ENCODE results near the gene PAPSS1.

PAPSS1 gene

DNA sequence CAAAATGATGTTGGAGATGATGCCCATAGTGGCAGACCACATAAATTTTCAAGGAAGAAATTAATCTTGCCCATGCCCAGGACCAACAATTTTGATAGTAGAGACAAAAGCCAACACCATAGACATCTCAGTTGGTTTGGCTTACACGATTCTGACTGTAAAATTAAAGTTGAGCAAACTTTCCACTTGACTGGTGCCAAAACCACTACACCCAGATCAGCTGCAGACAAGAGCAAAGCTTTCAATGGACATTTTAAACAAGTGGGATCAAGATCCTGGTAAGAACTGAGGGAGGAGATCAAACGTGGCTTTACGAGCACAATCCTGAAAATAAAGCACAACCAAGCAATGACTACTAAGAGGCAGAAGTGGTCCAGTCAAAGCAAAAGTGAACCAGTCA is 90.7 kb downstream of the PAPSS1 start:
- DNase-seq (ENCODE audit: low spot score) = no peak

DNA sequence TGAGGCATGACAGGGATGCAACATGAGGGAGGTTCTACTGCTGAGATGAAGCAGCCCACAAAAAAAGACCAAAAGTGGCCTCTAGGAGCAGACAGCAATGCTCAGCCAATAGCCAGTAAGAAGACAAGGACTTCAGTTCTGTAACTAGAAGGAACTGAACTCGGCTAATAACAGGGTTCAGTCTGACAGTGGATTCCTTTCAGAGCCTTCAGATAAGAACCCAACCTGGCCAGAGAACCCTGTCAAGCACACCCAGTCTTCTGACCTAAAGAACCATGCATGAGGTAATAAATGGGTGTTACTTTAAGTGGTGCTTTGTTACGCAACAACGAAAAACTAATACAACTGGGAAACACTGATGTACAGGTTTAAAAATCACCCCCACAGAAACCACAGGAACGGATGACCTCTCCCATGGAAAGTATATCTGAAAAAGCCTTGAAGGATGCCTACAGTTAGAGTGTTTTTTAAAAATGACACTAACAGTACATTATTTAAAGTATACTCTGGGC is 94.6 kb downstream of the PAPSS1 start:
- no peak for DNase-seq (ENCODE audit: low spot score)

DNA sequence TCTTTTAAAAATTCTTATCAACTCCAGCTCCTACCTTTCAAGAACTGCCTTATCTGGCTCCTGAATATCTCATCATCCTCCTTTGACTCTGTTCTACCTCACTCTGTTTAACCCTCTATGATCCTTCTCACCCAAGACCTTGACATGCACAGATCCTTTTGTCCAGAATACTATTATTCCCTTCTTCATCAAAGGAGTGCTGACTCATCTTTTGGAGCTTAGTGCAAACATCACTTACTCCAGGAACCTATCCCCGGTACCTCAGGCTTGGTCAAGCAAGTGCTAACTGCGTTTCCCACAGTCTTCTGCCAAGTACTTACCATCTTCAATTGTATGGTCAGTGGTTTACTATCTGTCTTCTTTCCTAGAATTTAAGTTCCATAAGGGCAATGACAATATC is 96.0 kb downstream of the PAPSS1 start:
- no peak for DNase-seq (ENCODE audit: low spot score)

DNA sequence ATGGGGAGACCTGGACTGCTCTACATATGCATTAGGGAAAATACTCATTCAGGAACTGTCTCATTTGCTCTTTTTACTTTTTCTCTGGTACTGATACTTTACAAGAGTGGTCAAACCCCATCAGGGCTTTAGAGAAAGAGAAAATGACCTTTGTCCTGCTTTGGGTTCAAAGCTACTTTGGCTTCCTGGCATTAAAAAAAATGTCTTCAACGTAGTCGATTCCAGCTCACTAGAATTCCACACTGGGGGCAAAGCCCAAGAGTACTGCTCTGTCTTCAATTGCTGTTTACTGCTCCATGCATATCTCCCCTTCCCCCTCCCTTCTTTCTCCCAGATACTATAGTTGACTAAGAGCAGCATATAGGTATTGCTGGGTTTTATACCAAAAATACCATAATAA is 98.0 kb downstream of the PAPSS1 start:
- DNase-seq (ENCODE audit: low spot score) = no peak

DNA sequence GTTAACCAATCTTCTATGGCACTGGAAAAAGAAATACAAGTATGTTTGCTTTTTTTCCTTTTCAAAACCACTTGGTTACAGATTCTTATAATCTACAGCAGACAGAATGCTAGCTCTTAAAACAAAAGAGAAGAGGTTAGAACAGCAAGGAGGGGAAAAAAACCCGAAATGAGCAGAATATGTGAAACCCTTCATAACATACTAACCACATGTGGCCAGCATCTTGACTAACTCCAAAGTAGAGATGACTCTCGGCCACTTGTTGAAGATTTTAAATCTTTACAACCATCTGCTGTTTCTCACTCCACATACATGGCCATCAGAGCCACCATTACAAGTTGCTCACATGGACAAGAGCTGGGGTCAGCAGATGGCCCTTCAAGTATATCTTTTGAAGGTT is 100.3 kb downstream of the PAPSS1 start:
- no peak for DNase-seq (ENCODE audit: low spot score)

DNA sequence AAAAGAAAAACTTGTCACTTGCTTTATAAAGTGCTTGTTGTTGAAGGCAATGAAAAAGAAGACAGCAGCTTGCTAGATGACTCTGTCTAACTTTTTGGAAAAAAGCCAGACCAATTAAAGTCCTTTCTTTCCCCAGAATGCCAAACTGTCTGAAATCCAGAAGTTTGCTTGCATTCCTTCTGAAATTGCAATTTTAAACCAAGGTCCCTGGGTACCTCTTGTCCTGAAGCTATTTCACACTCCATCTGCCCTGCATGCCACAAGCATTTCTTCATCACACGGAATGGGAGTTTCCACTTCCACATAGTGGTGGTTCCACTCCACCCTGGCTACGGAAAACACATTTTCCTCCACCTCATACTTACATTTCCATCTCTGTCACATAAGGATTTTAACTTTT is 101.0 kb downstream of the PAPSS1 start:
- DNase-seq (ENCODE audit: low spot score) = peak; percentile 78

DNA sequence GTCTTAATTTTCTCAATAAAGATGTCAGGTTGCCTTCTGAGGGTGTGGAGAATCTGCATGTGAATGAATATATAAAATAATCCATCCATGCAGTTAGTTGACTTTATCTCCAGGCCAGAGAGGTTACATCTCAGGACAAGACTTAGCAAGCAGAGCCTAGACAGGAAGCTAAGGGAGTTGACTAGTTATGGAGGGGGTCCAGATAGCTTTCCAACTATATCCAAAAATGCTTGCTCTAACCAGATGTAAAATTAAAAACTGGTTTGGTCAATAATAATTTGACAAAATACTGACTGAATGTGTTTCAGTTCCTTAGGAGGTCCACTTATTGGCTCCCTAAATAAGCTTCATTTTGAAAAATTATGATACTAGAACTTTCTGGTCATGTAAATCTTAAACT is 101.4 kb downstream of the PAPSS1 start:
- DNase-seq (ENCODE audit: low spot score) = no peak

DNA sequence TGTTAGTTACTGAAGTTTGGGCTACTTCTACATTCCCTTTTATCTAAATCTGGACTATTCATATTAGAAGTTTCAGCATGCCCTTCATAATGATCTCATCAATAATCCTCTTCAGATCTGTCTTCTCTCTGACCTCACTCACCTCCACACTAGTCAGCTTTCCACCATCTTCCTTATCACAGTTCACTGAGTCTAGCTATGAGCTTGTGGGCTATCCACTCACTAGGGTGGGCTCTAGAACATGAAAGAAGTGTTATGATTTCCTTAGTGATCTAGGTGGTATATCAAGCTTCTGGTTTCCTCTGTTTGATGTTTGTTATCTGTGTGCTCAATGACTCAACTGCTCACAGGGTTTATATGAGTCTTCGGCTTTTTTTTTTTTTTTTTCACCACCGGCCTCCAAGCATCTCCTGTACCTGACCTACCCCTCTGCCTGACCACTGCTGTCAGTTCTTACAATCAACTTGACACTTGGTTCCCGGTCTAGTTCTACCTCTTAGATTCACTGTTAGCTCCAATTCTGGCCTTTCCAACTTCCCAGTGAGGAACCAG is 103.1 kb downstream of the PAPSS1 start:
- peak; percentile 12 for DNase-seq (ENCODE audit: low spot score)

DNA sequence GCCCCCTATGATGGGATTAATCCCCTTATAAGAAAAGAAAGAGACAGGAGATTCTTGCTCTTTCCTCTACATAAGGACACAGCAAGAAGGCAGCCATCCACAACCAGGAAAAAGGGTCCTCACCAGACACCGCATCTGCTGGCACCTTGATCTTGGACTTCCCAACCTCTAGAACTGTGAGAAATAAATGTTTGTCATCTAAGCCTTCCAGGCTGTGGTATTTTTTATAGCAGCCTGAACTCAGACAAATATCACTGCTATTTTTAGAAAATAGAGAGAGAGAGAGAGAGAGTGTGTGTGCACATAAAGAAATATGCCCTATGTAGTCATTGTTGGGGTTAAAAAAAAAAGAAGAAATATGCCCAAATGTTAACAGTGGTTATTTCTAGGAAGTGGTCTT is 104.2 kb downstream of the PAPSS1 start:
- DNase-seq (ENCODE audit: low spot score) = no peak

DNA sequence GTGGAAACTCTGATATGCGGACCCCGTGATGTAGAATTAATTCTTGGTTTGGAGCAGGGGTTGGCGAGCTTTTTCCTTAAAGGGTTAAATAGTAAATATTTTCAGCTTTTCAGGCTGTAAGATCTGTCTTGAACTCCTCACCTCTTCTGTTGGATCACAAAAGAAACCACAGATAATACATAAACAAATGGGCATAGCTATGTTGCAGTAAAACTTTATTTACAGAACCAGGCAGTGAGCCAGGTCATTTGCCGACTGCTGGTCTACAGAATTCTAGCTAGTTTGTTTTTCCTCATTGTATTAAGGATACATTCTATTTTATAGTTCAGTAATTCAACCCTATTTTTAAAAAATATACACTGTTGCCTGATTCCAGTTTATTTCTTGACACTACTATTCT is 116.6 kb downstream of the PAPSS1 start:
- no peak for DNase-seq (ENCODE audit: low spot score)

DNA sequence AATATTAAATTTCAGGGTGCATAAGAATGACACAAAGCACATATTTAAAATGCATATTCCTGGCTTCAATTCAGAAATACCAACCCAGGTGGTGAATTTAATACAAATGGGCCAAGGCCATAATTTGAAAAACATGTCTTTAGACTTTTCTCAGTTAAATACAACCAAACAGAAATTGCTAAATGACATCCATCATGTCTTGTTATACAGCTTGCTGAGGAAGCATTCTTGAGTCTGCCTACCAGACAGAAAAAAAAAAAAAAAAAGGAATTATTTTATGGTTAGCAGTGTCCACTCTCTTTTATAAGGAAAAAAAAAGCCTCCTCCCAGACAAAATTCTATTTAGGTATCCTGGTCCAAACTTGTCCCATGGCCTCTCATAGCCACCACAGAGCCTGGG is 119.1 kb downstream of the PAPSS1 start:
- DNase-seq (ENCODE audit: low spot score) = no peak

DNA sequence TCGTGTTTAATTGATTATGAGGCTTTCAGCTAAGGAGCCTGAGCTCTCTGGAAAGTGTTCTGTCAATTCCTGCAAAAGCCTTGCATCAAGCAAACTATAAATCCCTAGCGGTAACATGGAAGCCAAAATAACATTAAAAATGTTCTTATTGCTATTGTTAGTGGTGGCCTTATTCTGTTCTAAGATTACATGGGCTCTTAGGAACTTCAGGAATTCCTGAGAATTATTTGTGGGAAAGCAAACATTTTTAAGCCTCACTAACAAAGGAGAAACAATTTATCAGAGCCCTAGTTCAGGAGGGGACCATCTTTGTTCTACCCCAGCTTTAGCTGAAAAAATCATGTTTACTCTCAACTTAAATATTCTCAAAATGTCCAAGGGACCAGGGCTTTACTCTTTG is 119.6 kb downstream of the PAPSS1 start:
- DNase-seq (ENCODE audit: low spot score) = peak; percentile 6

DNA sequence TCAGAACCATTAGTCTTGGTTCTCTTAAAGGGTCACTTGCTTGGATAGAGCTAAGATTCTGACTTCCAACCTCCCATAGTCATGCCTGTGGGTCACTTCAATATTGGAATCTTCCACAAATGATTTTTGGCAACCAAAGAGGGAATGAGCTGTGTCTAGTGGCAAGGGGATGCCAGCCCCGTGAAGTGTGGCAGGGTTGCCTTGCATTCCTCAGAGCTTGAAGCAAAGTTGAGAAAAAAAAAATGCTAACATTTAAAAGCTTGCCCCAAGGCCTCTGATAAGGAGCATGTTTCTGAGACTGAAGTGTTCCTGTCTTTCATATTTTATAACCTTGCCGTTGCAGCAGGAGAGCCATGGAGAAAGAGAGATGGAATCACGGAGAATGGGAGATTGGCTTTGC is 120.2 kb downstream of the PAPSS1 start:
- peak; percentile 8 for DNase-seq (ENCODE audit: low spot score)

DNA sequence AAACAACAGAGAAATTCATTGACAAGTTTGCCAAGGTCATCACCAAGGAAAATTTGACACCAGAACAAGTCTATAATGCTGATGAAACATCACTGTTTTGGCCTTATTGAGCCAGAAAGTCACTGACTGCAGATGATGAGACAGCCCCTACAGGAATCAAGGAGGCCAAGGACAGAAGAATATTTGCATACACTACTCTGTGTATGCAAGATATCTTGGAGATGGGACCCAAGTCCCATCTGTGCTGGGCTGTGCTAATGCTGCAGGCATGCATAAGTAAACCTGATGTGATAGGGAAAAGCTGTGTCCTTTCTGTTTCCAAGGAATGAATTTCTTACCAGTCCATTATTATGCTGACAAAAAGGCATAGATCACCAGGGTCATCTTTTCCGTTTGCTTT is 126.8 kb downstream of the PAPSS1 start:
- DNase-seq (ENCODE audit: low spot score) = no peak

DNA sequence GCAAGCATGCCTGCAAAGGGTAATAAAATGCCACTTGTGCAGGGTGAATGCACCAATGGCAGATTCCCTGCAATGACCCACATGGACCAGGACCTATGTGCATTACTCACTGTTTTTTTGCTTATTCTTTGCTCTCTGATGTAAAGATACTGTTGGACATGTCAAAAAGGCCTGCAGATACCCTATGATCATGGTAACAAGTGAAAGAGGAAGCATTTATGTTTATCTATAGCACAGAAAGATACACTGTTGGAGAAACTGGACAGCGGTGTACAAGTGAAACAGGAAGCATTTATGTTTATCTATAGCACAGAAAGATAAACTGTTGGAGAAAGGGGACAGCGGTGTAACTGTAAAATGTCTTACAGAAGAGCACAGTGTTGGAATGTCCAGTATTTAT is 127.5 kb downstream of the PAPSS1 start:
- DNase-seq (ENCODE audit: low spot score) = no peak

DNA sequence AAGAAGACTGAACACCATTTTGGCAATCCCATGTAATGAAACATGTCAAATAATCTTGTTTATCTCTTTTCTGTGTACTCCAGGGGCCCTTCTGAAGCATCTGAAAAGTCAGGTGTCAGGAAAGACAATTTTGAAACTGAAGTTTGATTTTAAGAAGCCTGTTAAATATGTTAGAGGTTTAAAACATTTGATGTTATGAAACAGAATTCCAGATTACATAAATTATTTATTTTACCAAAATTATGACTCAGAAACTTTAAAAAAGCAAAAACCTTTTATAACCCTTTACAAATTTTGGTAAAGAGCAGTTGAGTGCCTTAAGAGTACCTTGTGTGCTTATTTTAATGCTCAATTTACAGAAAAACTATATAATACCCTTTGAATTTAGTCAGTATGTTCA is 130.8 kb downstream of the PAPSS1 start:
- no peak for DNase-seq (ENCODE audit: low spot score)

DNA sequence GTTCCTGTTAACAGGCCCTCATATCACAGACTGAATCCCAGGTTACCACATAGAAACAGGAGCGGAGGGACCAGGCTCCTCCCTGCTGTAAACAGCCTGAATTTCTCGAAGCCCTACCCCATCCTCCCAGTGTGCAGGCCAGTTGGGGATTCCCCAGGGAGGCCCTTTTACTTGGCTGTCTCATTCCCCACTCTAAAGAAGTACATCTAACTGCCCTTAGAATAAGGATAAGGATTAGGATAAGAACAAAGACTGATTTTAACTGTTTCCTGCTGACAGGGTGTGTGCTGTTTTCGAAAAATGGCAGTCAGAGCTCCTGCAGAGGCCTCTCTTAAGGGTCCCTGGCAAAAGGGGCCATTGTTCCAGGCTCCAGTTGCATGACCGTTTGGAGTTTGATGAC is 133.7 kb downstream of the PAPSS1 start:
- no peak for DNase-seq (ENCODE audit: low spot score)

DNA sequence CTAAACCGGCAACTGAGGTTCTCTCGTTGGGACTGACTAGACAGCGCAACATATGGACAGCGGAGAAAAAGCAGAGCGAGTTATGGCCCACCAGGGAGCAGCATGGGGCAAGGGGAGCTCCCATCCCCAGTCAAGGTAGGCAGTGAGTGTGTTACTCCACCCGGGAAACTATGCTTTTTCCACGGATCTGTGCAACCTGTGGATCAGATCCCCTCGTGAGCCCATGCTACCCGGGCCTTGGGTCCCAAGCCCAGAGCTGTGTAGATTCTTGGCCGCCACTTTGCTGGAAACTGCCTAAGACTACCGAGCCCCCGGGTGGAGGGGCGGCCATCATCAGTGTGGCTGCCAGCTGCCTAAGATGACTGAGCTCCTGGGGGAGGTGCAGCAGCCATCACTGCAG is 140.9 kb downstream of the PAPSS1 start:
- no peak for DNase-seq (ENCODE audit: low spot score)

DNA sequence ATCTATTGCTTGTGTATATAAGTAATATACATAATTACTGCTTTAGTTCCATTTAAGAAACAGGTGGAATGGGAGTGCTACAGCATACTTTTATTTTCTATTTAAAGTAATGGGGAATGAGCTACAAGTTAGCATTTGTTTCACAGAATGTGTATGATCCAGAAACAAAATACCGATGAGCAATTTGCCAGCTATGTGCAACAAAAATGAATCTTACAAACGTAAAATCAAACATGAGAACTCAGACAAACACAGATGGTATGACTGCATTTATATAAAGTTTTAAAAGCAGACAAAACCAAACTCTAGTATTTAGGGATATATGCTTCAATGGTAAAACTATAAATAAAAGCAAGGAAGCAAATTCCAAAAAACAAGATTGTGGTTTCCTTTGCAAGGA is 141.7 kb downstream of the PAPSS1 start:
- DNase-seq (ENCODE audit: low spot score) = no peak

DNA sequence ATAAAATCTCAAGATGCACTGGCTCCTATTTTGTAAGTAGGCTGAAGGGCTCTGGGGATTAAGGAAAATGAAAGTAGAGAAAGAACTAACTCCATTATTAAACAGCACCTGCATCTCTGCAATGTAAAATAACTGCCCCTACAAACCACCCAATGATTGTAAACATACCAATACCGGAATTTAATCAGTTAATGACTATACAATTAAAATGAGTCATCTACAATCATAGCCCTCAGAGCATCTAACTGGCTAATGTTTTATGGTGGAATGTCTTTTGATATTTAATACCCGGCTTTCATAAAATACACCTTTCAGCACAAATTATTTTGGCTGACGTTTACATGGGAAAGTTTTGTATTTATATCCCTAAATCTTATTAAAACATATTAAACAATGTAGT is 142.3 kb downstream of the PAPSS1 start:
- no peak for DNase-seq (ENCODE audit: low spot score)

DNA sequence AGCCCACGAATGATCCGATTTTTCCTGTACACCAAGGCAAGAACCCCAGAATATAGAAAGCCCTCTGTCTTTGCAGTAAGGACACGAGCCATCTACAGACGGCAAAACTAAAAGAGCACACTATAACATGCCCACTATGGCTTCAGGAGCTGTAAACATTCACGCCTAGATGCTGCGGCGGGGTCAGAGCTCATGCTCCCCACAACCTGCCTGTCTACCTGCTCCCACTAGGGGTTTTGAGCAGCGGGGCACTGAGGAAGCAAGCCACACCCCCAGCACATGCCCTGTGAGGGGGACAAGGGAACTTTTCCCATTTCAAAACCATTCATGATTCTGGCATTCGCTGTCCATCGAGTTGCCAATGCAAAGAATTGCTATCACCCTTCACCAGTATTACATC is 144.8 kb downstream of the PAPSS1 start:
- DNase-seq (ENCODE audit: low spot score) = no peak

DNA sequence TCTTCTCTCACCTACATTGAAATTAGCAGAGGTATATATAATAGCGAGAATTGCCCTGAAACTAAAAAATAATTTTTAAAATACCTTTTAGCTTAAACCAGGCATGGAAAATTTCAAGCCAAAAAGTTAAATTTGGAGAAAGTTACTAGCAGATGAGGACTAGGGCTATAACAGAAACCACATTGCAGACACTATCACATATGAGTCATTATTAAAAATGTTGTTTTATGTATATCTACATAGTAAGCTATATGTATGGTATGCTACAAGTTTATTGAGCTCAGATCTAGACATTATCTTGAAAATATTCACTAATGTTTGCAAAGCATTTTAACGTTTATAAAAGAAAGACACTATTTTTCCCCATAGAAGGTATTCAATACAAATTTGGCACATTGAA is 147.8 kb downstream of the PAPSS1 start:
- no peak for DNase-seq (ENCODE audit: low spot score)

DNA sequence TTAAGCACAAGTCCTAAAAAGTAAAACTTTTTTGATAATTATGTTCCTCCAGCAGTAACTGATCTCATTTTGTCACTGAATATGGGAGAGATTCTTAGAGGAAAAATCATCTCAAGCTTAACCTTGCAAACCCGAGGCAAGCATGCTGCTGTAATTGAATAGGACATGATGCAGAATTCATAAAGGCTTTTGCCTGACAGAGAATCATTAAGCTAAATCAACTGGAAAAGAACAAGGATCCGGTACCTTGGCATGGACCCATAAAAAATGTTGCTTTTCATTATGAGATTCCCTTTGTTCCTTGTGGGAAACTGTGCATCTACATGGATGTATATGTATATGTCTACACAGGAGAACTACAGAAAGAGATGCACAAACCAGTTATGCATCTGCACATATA is 149.1 kb downstream of the PAPSS1 start:
- no peak for DNase-seq (ENCODE audit: low spot score)

DNA sequence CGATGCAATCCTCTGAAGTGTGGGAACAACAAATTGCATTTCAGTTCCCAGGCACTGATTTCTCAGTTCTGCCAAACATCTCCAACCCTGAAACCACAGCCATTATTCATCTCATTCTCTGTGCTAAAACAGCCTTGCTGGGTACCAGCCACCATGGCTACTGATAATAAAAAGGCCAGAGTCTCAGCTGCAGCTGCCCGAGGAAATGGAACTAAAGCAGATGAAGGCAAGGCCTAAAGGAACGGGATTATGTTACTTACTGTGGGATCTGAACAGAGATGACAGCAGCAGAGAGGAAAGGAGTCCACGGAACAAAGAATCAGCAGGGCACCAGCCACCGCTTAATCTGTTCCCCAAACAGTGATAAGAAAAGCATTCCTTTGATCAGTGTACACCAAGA is 155.7 kb downstream of the PAPSS1 start:
- DNase-seq (ENCODE audit: low spot score) = no peak
